Neural progenitor cell (in vitro differentiated cells): ENCODE results near the gene MME.

Experiments
- CTCF ChIP-seq: fragments of 200-600 bp; sonication (generic); IDR thresholded peaks from 2 replicates; pipeline ENCODE4 v1.5.1; 2017; ENCODE audit warnings: antibody characterized with exemption, mild to moderate bottlenecking
- EZH2 ChIP-seq: fragments of 200-600 bp; sonication (generic); IDR thresholded peaks from 2 replicates; pipeline ENCODE4 v1.6.1; 2017; ENCODE audit warnings: antibody characterized with exemption, mild to moderate bottlenecking, moderate library complexity
- EZH2phosphoT487 ChIP-seq: fragments of 200-600 bp; sonication (generic); IDR thresholded peaks from 2 replicates; pipeline ENCODE4 v1.6.1; 2017; ENCODE audit warnings: antibody characterized with exemption

- TF ChIP-seq CTCF (no peak), EZH2 (no peak), EZH2phosphoT487 (no peak)
Measured at GRCh38 chr3:155202626-155203025, 122.5 kb downstream of the MME start.
